ENCODE data around the gene MYO5A.

GRCh38 chr15:52369455-52369854, 159.2 kb downstream of the MYO5A start:
- TF ChIP-seq JUND (IDR thresholded peaks at IDR 0.05) (no peak), RCOR1 (IDR thresholded peaks at IDR 0.05; ENCODE audit: low read length) (no peak), CTCF (IDR thresholded peaks at IDR 0.05) (no peak), ZBTB33 (IDR thresholded peaks at IDR 0.05; ENCODE audit: borderline replicate concordance, low read depth) (no peak), REST (IDR thresholded peaks at IDR 0.05; ENCODE audit: low read depth, low read length) (no peak), YY1 (IDR thresholded peaks at IDR 0.05; ENCODE audit: low read depth) (no peak), RAD21 (IDR thresholded peaks at IDR 0.05; ENCODE audit: low read length) (no peak), TAF1 (IDR thresholded peaks at IDR 0.05; ENCODE audit: borderline replicate concordance, low read depth, low read length) (no peak), POLR2AphosphoS5 (IDR thresholded peaks at IDR 0.05; ENCODE audit: low read depth, low read length) (no peak)
- TF ChIP-seq, protein P1, sequence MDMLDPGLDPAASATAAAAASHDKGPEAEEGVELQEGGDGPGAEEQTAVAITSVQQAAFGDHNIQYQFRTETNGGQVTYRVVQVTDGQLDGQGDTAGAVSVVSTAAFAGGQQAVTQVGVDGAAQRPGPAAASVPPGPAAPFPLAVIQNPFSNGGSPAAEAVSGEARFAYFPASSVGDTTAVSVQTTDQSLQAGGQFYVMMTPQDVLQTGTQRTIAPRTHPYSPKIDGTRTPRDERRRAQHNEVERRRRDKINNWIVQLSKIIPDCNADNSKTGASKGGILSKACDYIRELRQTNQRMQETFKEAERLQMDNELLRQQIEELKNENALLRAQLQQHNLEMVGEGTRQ (IDR thresholded peaks at IDR 0.05; ENCODE audit: borderline replicate concordance, low read depth, low read length): no peak

Measured in SK-N-SH (cell line).